ENCODE measurements around the gene MAP2K4. TPM values are rescaled to one million over a fixed set of nuclear protein-coding genes. Genes with fewer than 3 reads are reported as not detected.
A peak's percentile ranks its signal among the peaks of the same experiment; 100 is the strongest.

Gene MAP2K4
- total RNA-seq, 2 donors from 2014 or later = 49.0 to 54.6 TPM

- no peak for DNase-seq
- H3K27me3 ChIP-seq (ENCODE audit: control insufficient read depth, insufficient read depth, low read length, poor library complexity, severe bottlenecking) = no peaks in the 10 kb centered on the region
- peaks cover 5% of the 10 kb centered on the region for H3K36me3 Mint-ChIP-seq (ENCODE audit: low read depth)
- no peak overlapping the region for H3K4me3 ChIP-seq (ENCODE audit: low read length)
- no peak overlapping the region for H3K27ac ChIP-seq (ENCODE audit: low read depth, low read length)
- no peaks in the 10 kb centered on the region for H3K9me3 ChIP-seq (ENCODE audit: control insufficient read depth, low read length)
- H3K27ac Mint-ChIP-seq = no peak overlapping the region
- H3K27me3 Mint-ChIP-seq (ENCODE audit: insufficient read depth) = no peaks in the 10 kb centered on the region
- WGBS, 2 experiments (ENCODE audit: insufficient coverage in 1 of 2, insufficient read length in 1 of 2) = 95 to 100% methylated on average over 3 to 6 of the region's 6 CpGs
- no peak for TF ChIP-seq CTCF (conservative IDR thresholded peaks at IDR 0.05)
- H3K9ac ChIP-seq (ENCODE audit: extremely low read depth, low read length, poor library complexity, severe bottlenecking) = no peak overlapping the region
- peaks cover 30% of the 10 kb centered on the region for H3K4me1 ChIP-seq (ENCODE audit: control insufficient read depth, insufficient read depth, low read length)
- peaks cover 58% of the 10 kb centered on the region for H3K4me1 Mint-ChIP-seq
- no peaks in the 10 kb centered on the region for H3K36me3 ChIP-seq (ENCODE audit: control insufficient read depth, insufficient read depth, low read length)
- H3K4me3 Mint-ChIP-seq = no peak overlapping the region
- H3K9me3 Mint-ChIP-seq = no peaks in the 10 kb centered on the region
These were observed 23.0 kb downstream of the MAP2K4 start for GRCh38 chr17:12043702-12044101.

DNA sequence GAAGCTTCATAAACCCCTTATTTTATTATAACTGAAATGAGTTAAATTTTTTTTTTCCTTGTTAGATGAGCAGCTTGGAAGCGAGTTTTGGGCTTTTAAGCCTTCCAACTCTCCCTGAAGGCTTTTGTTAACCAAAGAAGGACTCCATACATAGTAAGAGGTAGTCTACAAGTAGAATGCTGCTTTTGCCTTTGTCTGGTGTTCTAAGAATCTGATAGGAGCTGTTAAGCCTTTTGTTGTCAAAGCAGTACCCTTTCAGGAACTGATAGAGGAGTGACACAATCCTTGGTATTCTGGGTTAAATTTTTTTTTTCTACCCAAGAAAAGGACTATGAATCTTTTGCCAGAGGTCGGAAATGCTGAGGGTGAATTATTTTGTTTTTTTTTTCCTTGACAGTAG is 26.1 kb downstream of the MAP2K4 start:
- 49% methylated on average over 2 of the region's 2 CpGs; no CpG with 5 or more reads in 1 of the 2 experiments for WGBS, 2 experiments (ENCODE audit: insufficient coverage in 1 of 2, insufficient read length in 1 of 2)
- peak overlapping the region; percentile 22 for H3K9ac ChIP-seq (ENCODE audit: extremely low read depth, low read length, poor library complexity, severe bottlenecking)
- H3K4me1 ChIP-seq (ENCODE audit: control insufficient read depth, insufficient read depth, low read length) = peaks cover 32% of the 10 kb centered on the region
- Mint-ChIP-seq H3K9me3 (no peaks in the 10 kb centered on the region), H3K4me1 (peaks cover 67% of the 10 kb centered on the region), H3K4me3 (peak overlapping the region; percentile 8), H3K27ac (peak overlapping the region; percentile 85), H3K36me3 (ENCODE audit: low read depth) (peaks cover 5% of the 10 kb centered on the region), H3K27me3 (ENCODE audit: insufficient read depth) (no peaks in the 10 kb centered on the region)
- no peak overlapping the region for H3K27ac ChIP-seq (ENCODE audit: low read depth, low read length)
- no peaks in the 10 kb centered on the region for H3K36me3 ChIP-seq (ENCODE audit: control insufficient read depth, insufficient read depth, low read length)
- H3K9me3 ChIP-seq (ENCODE audit: control insufficient read depth, low read length) = no peaks in the 10 kb centered on the region
- TF ChIP-seq CTCF (conservative IDR thresholded peaks at IDR 0.05) = no peak
- H3K4me3 ChIP-seq (ENCODE audit: low read length) = peak overlapping the region; percentile 60
- DNase-seq = no peak
- H3K27me3 ChIP-seq (ENCODE audit: control insufficient read depth, insufficient read depth, low read length, poor library complexity, severe bottlenecking) = no peaks in the 10 kb centered on the region

GRCh38 chr17:12047681-12048376 is 27.2 kb downstream of the MAP2K4 start:
- H3K4me1 Mint-ChIP-seq = peaks cover 74% of the 10 kb centered on the region
- H3K27ac ChIP-seq (ENCODE audit: low read depth, low read length) = no peak overlapping the region

More at GRCh38 chr17:12047681-12048376, 27.2 kb downstream of the MAP2K4 start:
- no peak for TF ChIP-seq CTCF (conservative IDR thresholded peaks at IDR 0.05)
- Mint-ChIP-seq H3K36me3 (ENCODE audit: low read depth) (no peaks in the 10 kb centered on the region), H3K4me3 (no peak overlapping the region), H3K27ac (no peak overlapping the region), H3K9me3 (no peaks in the 10 kb centered on the region), H3K27me3 (ENCODE audit: insufficient read depth) (no peaks in the 10 kb centered on the region)
- Histone ChIP-seq H3K27me3 (ENCODE audit: control insufficient read depth, insufficient read depth, low read length, poor library complexity, severe bottlenecking) (no peaks in the 10 kb centered on the region), H3K4me3 (ENCODE audit: low read length) (no peak overlapping the region), H3K4me1 (ENCODE audit: control insufficient read depth, insufficient read depth, low read length) (peaks cover 32% of the 10 kb centered on the region), H3K9me3 (ENCODE audit: control insufficient read depth, low read length) (no peaks in the 10 kb centered on the region), H3K36me3 (ENCODE audit: control insufficient read depth, insufficient read depth, low read length) (no peaks in the 10 kb centered on the region), H3K9ac (ENCODE audit: extremely low read depth, low read length, poor library complexity, severe bottlenecking) (no peak overlapping the region)
- 96 to 100% methylated on average over 2 to 3 of the region's 3 CpGs for WGBS, 2 experiments (ENCODE audit: insufficient coverage in 1 of 2, insufficient read length in 1 of 2)
- DNase-seq = no peak
